ENCODE measurements around the gene ATP6AP1.

ATP6AP1 gene

DNA sequence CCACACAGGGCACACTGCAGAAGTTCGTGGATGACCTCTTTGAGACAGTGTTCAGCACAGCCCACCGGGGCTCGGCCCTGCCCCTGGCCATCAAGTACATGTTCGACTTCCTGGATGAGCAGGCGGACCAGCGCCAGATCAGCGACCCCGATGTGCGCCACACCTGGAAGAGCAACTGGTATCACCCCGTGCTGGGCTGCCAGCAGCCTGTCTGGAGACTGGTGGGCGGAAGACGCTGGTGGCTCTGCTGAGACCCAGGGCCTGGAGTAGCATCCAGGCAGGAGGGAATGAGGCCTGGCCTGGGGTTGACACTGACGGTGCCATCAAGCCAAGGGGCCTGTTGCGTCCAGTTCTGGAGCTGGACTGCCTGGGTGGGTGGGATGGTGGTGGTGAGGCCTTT, 42.0 kb downstream of the ATP6AP1 start:
- in situ Hi-C loops (cut with MboI; ENCODE audit: low sequenced_read_pairs): no loop called here

DNA sequence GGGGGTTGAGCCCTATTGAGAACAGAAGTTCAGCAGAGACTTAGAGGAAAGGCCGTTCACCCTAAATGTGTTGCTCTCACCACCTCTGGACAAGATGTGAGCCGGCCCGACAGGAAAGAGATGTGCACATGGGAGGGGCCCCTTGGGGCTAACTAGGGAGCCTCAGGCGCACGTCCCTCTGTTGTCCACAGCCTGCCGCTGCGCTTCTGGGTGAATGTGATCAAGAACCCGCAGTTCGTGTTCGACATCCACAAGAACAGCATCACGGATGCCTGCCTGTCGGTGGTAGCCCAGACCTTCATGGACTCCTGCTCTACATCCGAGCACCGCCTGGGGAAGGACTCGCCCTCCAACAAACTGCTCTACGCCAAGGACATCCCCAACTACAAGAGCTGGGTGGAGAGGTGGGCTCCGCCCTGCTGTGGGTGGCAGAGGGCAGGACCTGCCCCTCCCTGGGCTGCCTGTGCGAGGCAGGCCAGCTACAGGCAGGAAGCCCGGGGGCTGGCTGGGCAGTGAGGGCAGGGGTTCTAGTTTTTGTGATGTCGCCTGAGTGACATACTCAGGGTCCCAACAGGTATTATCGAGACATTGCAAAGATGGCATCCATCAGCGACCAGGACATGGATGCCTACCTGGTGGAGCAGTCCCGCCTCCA, 42.6 kb downstream of the ATP6AP1 start:
- in situ Hi-C loops (cut with MboI; ENCODE audit: low sequenced_read_pairs): no loop called here

DNA sequence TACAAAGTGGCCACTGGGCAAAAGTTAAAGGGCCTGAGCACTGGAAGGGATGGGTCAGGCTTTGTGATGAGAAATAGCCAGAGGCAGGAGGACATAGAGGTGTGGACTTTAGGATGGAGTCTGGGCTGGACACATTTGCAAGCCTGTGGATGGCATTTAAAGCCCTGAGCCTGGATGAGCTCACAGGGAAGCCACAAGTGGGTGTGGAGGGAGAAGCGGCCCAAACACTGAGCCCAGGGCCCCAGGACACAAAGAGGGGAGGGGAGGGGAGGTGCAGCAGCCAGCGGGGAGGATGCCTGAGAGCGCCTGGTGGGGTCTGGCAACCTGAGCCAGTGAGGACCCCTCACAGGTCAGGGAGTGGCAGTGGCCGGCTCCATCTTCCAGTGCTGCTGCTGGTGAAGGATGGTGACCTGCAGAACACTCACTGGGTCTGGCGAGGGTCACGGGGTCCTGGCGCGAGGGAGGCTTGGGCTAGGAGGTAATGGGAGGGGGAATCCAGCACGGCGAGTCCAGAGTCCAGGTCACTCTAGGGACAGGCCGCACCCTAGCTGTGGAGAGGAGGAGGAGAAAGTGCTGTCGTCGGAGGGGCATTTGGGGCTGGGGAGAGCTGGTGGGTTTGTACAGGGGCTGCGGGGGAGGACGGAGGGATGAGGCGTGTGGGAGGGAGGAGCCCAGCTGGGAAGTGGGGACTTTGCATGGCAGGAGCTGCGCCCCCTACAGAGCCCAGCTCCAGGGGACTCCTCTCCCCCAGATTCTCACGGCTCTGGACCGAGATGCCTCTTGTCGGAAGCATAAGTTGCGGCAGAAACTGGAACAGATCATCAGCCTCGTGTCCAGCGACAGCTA, 43.6 kb downstream of the ATP6AP1 start:
- in situ Hi-C loops (cut with MboI; ENCODE audit: low sequenced_read_pairs): no loop called here

DNA sequence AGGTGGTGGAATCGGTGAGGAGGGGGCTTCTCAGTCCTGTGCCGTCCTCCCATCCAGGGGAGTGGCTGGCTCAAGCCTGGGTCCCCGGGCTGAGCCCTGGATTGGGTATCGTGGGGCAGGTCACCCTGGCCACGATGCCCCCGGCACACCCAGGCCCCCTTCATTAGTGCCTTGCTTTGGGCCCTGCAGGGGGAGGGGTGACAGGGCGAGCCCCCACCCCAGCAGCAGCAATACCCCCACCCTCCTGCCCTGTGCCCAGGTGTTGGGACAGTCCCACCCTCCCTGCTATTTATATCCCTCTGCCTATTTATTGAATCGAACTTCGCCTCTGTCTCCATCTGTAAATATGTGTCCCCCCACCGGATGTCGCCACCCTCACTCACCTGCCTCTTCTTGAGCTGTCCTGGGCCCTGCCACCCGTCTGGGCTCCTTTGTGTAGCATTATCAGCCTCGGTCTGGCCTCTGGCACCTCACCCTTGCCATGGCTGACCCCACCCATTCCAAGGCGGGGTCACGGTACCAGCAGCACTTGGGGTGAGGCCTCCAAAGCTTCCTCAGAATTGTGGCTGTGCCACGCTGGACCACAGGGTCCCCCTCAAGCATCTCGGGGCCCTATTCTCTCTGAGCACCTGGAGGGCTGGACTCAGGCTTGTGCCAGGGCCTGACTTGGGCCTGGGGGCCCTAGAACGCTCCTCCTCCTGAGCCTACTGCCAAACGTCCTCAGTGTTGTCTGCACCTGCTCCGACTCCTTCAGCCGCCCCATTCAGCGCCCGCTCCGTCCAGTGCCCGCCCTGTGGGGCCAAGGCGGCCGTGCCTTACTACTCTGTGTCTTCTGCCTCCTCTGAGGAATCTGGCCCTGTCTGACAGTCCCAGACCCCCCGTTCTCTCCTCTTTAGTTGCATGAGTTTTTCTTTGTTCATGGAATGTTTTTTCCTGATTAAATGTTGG, 44.5 kb downstream of the ATP6AP1 start:
- in situ Hi-C loops (cut with MboI; ENCODE audit: low sequenced_read_pairs): no loop called here

DNA sequence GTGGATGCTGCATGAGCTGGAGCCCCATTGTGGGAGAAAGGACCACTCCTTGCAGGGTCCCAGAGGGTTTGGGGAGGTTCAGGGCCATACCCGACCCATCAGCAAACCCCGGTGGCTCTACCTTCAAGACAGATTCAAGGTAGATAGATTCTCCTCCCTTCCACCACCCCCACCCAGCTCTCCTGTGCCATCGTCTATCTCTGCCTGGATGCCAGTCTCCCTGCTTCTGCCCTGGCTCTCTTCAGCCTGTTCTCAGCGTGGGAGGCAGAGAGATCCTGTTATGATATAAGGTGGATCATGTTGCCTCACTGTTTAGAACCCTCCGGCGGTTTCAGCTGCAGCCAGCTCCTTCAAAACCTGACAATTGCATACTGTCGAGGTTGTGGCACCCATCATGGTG, 45.2 kb downstream of the ATP6AP1 start:
- in situ Hi-C loops (cut with MboI; ENCODE audit: low sequenced_read_pairs): no loop called here

DNA sequence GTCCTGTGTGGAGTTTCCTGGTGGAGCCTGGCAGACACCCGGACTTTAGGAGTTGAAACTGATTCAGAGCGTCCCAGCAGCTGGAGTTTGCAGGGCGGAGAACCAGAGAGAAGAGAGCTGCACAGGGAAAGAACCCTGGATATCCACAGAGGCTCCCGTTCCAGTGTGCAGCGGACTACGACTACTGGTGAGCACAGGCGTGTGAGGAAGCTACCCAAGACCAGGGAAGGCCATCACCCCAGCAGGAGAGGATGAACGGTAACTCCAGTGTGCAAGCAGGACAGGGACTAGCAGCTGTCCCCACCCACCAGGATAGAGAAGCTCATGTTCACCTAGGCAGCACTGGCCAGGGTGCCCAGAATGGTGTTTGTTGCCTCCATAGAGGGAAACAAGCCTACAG, 48.3 kb downstream of the ATP6AP1 start:
- in situ Hi-C loops (cut with MboI; ENCODE audit: low sequenced_read_pairs): no loop called here

DNA sequence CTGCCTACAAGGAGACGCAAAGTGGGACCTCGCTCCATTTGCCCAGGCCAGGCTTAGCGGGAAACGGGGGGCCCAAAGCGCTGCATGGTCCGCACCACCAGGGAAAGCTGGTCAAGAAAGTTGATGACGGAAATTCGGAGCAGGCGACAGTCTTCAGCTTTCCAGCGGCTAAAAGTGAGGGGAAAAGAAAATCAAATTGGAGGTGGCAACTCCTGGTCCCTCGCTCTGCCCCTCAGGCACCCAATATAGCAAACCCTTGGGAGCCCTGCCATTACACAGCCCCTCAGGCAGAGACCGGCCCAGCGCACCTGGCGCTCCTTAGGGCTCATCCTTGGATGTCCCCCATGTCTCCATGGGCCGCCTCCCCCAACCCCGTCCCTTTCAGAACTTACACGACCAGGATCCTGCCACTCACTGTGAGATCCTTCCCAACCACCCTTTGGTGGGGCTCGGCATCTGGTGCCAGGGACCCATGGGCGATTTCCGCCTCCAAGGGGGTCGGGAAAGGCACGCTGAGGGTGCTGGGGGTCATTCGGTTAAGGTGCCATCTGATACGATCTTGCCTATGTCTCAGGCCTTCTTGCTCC, 49.5 kb downstream of the ATP6AP1 start:
- in situ Hi-C loops (cut with MboI; ENCODE audit: low sequenced_read_pairs): no loop called here

DNA sequence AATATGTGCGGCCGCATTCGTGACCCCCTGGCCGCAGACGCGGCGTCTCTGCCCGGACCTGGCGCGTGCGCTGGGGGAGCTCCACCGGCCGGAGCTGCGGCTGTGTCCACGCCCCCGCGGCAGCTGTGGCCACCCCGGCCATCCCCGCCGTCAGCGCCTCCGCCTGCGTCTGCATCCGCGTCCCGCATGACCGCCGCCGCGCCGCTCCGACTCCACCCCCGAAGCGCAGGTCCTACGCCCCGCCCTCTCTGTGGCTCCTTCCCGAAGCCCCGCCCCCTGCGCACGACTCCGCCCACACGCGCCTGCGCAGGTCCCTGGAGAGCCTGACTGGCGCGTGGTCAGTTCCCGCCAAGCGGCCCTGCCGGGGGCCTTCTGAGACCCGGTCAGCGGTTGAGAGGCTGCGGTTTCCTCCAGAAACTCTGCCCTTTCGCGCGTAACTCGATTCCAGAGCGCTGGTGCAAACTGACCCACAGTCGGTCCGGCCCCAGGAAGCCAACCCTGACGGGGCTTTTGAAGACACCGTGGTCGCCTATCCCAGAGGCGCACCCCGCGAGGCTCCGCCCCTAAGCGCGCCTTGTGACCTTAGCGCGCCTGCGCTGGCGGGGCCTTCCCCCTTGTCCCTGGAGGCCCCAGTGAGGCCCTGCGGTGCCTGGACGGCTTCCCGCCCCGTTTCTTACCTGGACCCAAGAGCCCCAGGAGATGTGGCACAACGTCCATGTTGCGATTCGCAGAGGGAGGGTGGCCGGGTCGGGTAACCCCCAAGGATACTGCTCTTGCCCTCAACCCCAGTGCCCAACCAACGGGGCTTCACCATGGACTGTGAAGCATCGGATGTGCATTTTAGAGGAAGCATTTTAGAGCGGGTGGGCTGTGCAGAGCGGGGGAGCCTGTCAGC, 50.5 kb downstream of the ATP6AP1 start, which contains the start of gene LAGE3:
Gene LAGE3, minus strand, starts transcription at position 554 of the 895 bp plus-strand sequence. Its CDS starts 366 bp downstream, at position 188.
- in situ Hi-C loops (cut with MboI; ENCODE audit: low sequenced_read_pairs): no loop called here

DNA sequence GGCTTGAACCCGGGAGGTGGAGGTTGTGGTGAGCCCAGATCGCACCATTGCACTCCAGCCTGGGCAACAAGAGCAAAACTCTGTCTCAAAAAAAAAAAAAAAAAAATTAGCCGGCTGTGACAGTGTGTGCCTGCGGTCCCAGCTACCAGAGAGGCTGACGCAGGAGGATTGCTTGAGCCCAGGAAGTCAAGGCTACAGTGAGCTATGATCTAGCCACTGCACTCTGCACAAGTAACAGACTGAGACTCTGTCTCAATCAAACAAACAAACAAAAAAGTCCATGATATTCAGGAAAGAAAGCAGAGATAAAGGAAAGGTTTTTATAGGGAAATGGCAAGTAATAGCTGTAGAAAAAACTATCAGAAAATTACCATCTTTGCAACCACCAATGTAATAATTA, 52.7 kb downstream of the ATP6AP1 start:
- in situ Hi-C loops (cut with MboI; ENCODE audit: low sequenced_read_pairs): no loop called here

DNA sequence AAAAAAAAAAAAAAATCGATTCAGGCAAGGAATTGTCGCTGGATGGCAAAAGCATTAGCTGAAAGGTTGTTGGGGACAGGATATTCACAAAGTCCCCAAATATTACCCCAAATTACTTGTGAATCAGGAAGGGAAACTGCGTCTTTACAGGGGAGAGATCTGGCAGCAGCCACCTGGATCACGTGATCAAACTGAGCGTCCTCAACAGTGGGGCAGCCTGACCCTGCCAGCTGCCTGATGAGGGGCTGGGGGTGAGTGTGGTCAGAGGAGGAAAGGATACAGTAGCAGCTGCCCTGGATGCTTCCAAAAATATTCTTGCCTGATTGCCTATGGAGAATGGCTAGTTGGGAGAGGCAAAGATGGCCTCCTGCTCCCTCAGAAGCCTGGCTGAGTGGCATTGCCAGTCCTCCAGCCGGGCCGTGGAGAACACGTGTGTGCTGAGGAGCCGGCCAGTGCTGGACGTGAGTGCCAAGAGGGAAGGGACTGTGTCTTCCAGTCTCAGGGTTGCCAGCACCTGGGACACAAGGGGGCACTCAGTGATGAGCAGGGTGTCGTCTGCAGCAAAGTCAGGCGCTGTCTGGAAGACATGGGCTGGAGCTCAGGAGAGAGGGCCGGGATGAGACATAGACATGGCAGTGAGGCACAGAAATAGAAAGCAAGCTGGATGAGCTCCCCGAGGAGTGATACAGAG, 53.6 kb downstream of the ATP6AP1 start:
- in situ Hi-C loops (cut with MboI; ENCODE audit: low sequenced_read_pairs): no loop called here

DNA sequence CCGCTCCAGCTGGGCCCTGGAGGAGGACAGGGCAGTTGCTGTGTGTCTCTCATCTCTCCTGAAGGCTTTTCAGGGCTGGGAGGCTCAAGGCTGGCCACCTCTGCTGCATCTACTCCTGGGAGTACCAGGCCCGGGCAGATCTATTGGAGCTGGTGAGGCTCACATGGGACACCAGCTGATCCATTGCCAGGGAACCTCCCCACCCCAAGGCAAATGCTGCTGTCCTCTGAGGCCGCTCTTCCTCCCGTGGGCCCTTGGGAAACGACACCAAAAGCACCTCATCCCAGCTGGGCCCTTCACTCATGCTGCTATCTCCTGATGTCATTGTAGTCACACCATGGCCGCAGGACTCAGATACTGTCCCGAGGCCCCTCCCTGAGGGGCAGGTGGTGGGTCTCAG, 54.3 kb downstream of the ATP6AP1 start:
- in situ Hi-C loops (cut with MboI; ENCODE audit: low sequenced_read_pairs): no loop called here

DNA sequence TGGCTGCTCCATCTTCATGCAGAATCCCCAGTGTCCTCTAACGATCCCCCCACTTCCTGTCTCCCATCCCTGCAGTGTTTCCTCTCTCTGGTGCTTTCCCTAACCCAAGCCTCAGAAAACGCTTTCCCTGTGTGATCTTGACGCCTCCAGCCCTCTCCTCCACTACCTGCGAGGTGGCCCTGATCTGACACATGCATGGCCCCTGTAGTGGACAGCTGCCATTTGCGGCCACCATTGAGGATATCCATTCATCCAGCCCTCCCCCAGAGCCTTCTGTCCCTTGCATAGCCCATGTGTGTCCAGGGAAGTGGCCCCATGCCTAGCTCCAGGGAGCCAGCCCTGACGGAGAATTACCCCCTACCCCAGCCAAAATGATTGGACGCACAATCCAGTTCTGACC, 54.8 kb downstream of the ATP6AP1 start:
- in situ Hi-C loops (cut with MboI; ENCODE audit: low sequenced_read_pairs): no loop called here

DNA sequence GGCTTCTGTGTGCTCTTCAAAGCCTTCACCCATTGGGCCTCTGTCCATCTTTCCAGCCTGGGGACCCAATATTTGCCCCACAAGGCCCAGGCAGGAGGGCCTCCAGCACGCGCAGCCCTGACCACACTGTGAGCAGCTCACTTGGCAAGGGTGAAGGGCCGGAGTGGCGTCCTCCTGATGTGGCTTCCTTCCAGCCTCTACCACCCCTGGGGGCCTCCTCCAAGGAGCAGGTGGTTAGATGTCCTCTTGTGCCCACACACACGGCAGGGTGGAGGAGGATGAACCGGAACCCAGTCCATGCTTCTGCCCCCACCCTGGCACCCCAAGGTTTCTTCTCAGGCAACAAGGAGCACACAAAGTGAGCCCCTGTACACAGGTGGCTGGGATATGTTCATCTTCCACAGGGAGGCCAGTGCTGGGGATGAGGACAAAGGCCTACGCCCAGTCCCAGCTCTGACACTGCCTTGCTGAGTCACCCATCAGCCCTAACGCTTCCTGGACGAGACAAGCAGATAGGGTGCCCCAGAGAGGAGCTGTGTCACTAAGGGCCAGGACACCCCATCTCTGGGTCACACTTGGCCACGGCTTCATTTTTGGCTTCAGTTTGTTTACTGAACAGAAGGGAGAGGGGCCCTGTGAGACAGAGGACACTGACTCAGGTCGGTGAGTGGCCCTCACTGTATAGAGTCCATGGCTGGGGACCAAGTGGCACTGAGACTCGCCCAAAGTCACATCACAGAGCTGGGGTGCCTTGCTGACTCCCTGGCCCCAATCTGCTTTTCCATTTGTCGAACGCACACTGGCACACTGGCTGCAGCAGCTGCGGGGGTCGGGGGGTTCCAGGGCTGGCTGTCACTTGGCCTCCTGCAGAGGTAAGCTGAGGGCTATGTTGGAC, 56.0 kb downstream of the ATP6AP1 start:
- in situ Hi-C loops (cut with MboI; ENCODE audit: low sequenced_read_pairs): no loop called here

DNA sequence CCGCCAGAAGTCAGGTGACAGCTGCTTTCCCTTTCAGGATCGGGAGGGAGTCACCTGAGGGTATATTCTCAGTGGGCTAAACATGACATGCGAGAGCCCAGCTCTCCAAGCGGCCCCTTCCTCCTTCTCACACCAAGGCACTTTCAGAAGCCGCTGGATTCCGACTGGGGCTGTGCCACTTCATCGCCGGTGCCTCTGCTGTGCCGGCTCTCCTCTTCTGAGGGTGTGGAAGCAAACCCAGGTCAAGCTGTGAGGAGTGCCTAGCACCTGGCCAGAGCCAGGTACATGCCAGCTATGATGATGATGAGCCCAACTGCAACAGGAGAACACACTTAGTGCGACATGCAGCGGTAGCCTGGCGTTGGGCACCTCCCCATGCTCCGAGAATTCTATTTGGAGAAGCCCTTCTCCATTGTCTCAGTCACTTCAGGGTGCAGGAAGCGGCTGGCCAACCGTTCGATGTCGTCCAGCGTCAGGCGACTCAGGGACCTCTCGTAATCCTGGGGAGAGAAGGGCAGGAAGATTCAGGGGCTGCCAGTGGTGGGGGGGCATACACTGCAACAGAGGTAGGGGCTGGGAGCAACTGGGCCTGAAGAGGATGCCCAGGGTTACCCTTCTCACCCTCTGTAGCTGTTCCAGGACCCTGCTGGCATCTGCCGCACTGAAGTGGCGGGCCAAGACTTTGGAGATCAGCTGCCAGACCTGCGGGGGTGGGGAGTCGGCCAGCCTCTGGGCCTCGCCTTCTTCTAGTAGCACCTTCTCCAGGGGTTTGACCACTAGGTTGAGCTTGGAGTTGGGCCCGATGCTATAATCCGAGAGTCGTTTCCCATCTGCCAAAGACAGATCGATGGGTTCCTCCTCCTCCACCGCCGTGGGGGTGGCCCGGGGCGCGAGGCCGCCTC, 56.9 kb downstream of the ATP6AP1 start:
- in situ Hi-C loops (cut with MboI; ENCODE audit: low sequenced_read_pairs): no loop called here

DNA sequence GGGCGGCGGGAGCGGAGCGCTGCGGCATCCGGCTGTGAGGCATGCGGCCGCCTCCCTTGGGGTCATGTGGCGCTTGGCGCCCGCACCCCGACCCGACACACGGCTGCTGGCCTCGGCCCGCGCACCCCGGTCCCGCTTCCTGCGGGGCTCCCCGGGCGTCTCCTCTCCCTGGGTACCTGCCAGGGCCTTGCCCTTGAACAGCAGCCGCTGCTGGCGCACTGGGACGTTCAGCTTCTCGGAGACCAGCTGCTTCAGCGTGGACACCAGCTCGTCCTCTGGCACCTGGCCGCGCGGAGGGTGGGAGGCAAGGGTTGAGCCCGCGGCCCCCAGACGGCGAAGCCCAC, 57.5 kb downstream of the ATP6AP1 start:
- in situ Hi-C loops (cut with MboI; ENCODE audit: low sequenced_read_pairs): no loop called here
